GM21423 (cell line): ENCODE measurements around the gene RCE1.
"Not testable (repeated sequence)": the region's sequence is repeated elsewhere in the genome, so short reads cannot be mapped to it uniquely, and the experiment has no call there.

Experiments used
- ATAC-seq: cut with Tn5 transposase; IDR thresholded peaks from one replicate; pipeline ENCODE4 v1.9.1; 2021; ENCODE audit warnings: mild to moderate bottlenecking, moderate library complexity; ENCODE audit not compliant: unreplicated experiment

RCE1 gene, protein sequence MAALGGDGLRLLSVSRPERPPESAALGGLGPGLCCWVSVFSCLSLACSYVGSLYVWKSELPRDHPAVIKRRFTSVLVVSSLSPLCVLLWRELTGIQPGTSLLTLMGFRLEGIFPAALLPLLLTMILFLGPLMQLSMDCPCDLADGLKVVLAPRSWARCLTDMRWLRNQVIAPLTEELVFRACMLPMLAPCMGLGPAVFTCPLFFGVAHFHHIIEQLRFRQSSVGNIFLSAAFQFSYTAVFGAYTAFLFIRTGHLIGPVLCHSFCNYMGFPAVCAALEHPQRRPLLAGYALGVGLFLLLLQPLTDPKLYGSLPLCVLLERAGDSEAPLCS

DNA sequence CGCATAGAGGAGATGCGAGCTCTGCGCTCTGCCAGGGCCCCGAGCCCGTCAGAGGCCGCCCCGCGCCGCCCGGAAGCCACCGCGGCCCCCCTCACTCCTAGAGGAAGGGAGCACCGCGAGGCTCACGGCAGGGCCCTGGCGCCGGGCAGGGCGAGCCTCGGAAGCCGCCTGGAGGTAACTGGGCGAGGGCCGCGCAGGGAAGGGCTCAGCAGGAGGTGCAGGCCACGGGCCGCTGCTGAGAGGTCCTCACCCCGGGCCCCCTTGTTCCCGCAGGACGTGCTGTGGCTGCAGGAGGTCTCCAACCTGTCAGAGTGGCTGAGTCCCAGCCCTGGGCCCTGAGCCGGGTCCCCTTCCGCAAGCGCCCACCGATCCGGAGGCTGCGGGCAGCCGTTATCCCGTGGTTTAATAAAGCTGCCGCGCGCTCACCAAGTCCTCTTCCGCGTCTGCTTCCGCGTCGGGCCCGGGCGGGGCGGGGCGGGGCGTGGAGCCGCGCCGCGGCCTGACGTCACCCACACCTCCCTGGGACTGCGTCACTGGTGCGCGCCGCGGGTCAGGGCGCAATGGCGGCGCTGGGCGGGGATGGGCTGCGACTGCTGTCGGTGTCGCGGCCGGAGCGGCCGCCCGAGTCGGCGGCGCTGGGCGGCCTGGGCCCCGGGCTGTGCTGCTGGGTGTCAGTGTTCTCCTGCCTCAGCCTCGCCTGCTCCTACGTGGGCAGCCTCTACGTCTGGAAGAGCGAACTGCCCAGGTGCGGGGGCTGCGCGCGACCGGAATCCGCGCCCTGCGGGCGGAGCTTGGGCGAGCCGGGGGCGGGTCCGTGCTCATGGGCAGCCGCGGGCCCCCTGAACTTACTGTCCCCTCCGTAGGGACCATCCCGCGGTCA, at the start of gene RCE1:
TSS of gene RCE1 (plus strand) at position 546 of the 880 bp plus-strand sequence. CDS start at position 561, 15 bp downstream.
- ATAC-seq, result peak; percentile 77

DNA sequence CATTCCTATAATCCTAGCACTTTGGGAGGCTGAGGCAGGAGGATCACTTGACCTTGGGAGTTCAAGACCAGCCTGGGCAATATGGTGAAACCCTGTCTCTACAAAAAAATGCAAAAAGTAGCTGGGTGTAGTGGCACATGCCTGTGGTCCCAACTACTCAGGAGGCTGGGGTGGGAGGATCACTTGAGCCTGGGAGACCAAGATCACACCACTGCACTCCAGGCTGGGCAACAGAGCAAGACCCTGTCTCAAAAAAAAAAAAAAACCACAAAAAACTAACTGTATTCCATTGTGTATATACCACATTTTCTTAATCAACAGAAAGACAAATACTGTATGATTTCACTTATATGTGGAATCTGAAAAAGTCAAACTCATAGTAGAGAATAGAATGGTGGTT, 43.4 kb upstream of the RCE1 start:
- ATAC-seq, result not testable (repeated sequence)

DNA sequence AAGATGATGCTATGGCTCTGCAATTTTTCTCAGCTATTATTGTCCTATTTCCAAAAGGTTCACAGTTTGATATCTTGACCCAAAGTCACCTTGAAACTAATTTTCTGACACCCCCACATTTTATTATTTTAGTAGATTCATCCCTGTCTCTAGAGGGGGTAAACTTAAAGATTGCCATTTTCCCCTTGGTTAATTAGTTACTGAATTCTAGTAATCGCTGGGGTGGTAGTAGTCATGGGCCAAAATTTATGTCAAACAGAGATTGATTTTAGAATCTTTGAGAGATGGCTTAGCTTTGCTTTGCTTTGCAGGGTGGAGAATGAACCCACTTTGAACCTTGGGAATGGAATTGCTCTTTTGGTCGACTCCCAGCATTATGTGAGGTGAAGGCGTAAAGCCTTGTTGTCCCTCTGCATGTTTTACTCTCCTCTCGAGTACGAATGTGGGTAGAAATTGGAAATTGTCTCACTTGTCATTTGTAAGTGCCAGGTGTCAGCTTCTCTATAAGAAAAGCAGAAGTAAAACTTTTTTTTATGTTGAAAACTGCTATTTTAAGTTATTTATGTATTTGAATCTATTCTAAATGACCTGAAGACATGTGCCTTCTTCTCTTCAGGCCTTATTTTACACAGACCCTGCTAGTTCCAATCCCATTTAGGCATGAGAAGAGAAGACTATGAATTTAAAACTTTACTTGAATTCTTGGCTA, 42.4 kb upstream of the RCE1 start:
- peak; percentile 64 for ATAC-seq

DNA sequence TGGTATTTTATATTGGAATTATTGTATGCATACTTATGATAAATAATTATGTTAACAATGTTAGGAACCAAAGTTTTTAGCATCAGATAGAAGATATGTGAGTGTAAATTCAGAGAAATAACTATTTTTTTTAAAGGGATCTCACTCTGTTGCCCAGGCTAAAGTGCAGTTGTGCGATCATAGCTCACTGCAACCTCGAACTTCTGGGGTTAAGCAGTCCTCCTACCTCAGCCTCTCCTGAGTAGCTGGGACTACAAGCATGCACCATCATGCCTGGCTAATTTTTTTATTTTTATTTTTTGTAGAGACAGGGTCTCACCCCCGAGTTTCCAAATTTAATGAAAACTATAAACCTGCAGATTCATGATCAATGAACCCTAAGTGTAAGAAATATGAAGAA, 33.6 kb upstream of the RCE1 start:
- ATAC-seq, result no peak

DNA sequence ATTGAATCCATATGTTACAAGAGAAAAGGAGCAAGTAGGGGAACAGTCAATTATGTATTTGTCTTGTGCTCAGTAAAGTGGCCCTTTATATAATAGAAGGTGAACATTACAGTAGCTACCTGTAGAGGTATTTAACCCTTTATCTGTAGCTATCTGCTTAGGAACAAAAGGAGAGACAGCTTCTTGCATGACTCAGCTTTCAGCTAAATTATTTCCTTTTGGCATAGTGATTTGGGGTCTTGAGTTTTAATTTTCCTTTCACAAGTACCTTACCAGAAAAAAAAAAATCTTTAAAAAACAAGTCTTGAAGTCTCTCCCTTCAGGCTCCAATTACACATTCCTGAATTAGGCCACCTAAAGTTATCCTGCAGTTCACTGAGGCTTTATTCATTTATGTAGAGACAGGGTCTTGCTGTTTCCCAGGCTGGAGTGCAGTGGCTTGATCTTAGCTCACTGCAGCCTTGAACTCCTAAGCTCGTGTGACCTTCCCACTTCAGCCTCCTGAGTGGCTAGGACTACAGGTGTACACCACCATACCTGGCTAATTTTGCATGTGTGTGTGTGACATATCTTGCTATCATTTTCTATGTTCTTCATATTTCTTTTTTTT, 32.6 kb upstream of the RCE1 start:
- no peak for ATAC-seq

DNA sequence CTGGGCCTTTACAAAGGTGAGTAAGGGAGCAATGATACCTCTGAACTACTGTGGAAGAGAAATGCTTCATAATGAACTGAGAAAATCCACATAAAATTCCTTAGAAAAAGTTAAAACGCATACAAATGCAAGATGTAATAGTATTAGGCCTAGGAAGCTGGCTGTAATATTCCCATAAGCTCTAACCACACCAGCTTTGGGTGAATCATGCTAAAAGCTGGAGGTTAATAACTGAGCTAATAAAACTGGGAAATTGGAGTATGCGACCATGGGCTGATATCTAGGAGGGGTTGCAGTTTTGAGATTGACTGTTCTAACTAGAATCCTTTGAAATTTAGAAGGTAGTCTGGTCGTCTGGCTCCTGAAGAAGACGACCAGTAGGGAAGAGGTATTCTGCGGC, 28.6 kb upstream of the RCE1 start:
- ATAC-seq, result no peak

DNA sequence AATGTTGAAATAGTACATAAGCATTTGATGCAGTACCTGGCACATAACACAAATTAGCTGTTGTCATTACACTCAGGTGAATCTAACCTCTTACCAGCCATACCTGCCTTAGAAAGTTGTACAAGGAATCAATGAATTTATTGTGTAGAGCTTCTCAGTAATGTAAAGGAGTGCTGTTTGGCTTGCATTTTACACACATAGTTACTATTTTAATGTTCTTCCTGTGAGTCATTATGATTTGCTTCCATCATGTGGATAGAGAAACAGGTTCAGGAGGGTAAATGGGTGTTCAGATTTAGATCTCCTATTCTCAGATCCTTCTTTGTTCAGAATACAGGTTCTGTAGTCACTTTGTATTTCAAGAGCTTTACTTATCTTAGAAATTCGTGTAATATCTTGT, 27.6 kb upstream of the RCE1 start:
- ATAC-seq, result no peak

DNA sequence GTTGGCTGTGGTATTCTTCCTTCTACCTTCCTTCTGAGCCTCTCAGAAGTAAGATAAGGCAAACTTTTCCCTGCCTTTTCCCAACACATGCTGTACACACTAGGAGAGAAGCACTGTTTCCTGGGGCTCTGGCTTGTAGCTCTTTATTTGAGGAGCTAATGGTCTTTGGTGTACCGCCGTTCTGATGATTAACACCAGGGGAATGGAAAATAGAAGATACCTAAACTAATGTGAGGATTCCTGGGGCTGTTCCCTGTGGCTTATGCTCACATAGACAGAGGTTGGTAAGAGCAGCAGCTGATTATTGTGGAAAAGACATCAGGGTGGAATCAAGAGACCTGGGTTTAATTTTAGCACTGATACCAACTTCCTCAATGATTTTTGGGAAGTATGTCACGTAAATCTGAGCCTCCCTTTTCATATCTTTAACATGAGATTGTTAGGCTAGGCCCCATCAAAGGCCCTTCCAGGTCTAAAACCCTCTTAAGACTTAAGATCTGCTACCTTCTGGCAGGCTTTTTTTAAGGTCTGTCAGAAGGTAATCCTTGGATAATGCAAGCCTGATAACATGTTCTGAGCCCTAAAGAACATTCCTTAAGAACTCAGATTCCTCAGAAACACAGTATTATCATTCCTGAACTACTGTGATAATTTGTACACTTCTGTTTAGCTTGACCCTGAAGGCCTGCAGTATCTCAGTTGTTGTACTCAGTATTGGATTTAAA, 24.8 kb upstream of the RCE1 start:
- no peak for ATAC-seq

DNA sequence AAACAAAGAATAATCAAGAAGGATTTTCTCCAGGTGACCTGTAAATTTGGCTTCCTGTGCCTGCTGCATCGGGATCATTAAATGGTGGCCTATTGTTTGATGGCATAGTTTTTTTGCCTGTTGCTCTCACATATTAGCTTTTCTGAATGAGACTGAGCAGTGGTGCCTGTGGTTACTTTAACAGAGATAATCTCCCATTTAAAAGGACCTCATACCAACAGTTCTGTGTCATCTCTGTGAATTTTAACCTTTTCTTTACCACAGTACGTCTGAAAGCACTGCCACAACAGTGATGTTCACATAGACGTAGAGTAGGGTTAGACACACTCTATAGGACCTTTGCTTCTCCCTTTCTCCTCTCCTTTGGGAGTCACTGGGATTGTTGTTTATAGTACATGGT, 22.9 kb upstream of the RCE1 start:
- ATAC-seq, result no peak

DNA sequence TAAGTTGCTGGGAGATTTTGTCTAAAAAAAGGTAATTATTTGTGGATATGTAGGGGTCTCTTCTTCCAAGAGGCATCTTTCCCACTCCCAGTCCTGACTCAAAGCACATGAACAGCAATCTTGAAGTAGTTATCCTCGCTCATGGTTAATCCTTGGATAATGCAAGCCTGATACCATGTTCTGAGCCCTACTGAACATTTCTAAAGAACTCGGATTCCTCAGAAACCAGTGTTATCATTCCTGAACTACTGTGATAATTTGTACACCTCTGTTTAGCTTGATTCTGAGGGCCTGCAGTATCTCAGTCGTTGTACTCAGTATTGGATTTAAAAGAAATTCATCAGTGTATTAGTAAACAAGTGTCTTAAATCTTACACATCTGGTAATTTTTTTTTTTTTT, 22.3 kb upstream of the RCE1 start:
- no peak for ATAC-seq

DNA sequence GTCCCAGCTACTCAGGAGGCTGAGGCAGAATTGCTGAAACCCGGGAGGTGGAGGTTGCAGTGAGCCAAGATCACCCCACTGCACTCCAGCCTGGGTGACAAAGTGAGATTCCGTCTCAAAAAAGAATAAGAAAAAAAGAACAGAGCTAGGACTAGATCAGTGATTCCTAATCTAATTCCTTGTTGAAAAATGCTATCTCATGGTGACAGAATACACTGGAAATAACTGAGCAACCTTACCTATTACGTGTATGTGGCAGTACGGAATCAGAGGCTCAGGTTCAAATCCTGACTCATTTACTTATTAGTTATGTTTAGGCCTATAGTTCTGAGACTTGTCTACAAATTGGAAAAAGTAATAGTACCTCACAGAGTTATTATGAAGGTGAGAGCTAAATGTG, 19.5 kb upstream of the RCE1 start:
- ATAC-seq, result no peak

DNA sequence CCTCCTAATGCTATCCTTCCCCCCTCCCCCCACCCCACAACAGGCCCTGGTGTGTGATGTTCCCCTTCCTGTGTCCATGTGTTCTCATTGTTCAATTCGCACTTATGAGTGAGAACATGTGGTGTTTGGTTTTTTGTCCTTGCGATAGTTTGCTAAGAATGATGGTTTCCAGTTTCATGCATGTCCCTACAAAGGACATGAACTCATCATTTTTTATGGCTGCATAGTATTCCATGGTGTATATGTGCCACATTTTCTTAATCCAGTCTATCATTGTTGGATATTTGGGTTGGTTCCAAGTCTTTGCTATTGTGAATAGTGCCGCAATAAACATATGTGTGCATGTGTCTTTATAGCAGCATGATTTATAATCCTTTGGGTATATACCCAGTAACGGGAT, 18.7 kb upstream of the RCE1 start:
- ATAC-seq, result not testable (repeated sequence)

DNA sequence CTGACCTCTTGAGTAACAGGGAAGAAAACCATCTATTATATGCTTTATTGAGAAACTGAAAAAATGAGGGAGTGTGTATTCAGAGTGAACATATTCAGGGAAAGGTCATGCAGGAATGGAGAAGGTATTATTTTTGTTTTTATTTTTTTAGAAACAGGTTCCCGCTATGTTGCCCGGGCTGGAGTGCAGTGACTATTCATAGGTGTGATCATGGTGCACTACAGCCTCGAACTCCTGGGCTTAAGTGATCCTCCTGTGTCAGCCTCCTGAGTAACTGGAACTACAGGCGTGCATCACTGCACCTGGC, 8.7 kb upstream of the RCE1 start:
- ATAC-seq, result no peak

DNA sequence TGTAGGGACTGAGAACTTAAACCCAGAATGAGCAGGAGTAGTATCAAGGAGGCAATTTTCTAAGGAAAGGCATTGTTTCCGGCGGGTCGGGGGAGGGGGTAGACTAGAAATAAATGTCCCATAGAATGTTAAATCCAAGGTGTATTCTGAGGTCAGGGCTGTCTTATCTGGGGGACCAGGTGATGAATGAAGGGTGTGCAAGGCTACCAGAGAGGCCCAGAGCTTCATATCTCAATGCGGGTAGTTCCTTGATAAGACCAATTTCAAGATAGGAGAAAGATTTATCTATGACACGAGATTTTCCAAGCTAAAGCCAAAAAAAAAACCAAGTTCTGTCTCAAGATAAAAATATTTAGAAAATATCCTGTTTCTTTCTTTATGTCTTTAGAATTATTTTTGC, 8.3 kb upstream of the RCE1 start:
- no peak for ATAC-seq

DNA sequence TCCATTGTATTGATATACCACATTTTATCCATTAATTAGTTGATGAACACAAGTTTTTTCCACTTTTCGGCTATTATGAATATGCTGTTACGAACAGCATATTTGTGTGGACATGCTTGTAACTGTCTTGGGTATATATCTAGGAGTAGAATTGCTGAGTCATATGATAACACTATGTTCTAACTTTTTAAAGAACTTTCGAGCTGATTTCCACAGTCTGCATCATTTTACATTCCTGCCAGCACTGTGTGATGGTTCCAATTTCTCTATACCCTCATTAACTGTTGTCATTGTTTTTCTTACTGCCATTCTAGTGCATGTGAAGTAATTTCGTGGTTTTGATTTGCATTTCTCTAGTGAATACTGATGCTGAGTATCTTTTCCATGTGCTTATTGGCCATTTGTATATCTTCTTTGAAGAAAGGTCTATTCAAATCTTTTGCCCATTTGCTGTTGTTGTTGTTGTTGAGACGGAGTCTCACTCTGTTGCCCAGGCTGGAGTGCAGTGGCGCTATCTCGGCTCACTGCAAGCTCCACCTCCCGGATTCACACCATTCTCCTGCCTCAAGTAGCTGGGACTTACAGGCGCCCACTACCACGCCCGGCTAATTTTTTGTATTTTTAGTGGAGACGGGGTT, 7.4 kb upstream of the RCE1 start:
- no peak for ATAC-seq

DNA sequence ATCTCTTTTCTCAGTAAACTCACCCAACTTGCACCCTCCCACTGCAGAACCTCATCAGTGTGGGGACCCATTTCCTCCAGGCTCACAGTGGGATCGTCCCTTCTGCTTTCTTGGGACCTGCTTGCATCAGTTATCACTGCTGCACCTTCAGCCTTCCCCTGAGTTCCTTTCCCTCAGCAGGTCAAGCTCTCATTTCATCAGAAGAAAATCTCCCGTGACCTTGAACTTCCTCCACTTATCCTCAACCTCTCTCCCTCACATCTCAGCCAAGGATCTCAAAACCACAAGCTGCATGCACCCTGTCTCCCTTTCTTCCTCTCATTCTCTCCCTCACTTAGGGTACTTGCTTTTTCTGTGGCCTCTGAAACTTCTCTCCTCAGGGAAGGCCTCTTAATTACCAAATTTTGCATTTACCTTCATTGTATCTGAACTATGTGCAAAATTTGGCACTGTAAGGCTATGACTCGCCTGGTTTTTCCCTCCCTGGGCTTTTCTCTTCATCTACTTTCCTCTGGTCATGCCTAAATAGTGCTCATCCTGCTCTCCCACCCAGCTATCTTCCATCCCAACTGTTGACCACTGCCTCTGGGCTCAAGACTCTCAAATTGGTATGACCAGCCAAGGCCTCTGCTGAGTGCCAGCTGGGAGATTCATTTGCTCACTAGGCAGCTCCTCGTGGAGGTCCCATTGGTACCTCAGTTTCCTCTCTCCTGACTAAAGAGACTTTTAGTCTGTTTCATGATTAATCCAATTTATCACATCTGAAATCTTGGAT, 2.7 kb upstream of the RCE1 start:
- no peak for ATAC-seq

DNA sequence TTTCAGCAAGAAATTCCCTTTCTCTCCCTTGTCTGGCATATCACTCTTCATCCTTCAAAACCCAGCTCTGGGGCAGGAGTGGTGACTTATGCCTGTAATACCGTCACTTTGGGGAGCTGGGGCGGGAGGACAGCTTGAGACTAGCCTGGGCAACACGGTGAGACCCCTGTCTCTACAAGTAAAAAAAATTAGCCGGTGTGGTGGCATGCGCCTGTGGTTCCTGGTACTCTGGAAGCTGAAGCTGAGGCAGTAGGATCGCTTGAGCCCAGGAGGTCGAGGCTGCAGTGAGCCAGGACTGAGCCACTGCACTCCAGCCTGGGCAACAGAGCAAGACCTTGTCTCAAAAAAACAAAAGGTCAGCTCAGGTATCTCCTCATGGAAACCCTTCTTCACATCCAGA, 1.4 kb upstream of the RCE1 start:
- no peak for ATAC-seq

DNA sequence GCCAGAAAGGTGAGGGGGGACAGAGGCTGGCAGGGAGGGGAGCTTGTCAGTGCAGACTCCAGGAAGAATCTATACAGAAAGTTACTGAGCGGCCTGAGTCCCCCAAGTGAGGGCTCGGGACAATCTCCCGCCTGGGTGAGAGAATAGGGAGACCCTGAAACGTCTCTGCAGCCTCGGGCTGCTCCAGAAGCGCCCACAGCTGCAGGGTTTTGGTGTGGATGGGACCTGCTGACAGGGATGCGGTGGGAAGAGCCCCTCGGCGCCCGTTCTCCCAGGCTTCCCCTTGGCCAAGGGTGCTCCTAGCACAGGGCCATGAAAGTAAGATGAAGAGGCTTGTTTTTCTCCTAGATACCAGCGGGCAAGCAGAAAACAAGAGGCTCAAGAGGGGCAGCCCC, 743 bp upstream of the RCE1 start:
- no peak for ATAC-seq

DNA sequence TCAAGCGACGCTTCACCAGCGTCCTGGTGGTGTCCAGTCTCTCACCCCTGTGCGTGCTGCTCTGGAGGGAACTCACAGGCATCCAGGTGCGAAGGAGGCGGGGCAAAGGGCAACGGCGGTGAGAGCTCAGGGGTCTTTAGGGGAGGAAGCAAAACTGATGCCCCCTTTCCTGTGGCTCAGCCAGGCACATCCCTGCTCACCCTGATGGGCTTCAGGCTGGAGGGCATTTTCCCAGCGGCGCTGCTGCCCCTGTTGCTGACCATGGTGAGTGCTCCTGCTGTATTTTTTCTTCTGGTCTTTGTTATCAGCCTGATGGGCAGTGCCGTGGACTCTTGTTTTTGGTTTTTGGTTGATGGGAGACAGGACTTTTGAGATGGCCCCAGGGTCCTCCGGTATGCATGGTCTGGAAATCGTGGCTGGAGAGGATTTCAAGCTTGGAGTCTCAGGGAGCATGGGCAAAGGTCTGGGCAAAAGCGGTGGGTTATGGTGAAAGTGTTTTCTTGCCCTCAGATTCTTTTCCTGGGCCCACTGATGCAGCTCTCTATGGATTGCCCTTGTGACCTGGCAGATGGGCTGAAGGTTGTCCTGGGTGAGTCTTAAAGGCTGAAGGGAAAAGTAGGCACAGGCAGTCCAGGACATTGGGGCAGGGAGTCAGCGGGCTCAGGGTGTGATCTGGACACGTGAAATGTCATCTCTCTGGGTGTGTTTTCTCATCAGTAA, 695 bp downstream of the RCE1 start:
- no peak for ATAC-seq
